ENCODE measurements around the gene MARK2.

Gene MARK2

DNA sequence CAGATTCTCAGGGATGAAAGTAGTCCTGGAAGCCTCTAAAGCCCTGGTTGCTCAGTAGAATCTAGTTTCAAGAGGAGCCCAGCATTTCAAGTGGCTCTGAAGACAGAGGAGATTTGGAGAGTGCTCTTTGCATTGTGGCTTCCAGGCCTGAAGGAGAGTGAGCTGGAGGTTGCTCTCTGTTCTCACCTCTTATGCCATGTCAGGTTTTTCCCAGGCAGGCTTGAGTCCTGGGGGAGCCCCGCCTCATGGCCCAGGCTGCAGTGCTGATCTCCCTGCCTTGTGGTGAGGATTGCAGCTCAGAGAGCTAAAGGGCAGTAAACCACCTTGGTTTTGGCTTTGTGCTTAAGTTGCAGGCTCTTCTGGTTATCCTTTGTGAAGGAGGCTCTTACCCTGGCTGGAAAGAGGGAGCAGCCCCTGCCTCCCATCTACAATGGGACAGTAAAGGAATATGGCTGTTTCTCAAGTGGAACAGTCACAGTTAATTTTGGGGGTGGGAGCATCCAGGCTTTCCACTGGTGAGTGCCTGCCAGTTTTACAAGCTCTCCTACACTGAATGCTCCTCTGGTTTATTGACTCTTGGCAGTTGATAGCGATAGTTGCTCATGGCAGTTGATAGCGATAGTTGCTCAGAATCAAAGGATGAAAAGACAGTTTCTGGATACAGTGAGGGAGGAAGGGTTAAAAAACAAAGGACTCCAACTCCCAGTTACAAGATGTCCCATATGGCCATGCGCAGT is 45.5 kb downstream of the MARK2 start:
- no peak for DNase-seq

DNA sequence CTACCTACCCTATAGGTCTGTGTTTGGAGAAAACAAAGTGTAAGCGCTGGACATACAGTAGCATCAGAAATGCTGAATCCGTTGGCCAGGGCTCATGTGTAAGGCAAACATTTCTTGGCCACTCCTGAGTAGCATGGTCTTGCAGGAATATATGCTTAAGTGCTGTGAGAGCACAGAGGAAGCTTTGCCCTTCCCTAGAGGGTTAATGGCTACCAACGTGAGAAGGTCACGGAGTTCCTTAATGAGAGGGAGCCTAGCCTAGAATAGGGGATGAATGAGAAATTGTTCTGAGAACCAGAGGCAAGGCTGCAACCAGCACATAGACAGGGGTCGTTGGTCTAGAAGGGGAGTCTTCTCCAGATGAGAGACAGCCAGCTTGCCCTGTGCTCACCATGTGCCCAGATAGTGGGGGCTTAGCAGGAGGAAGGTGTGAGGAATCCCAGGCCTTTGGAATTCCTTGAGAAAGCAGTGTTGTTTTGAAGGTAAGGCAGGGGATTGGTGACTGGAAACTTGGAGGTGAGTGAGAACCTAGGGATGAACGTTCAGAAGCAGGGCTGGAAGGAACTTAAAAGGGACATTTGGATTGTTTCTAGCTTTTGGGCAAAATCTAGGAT is 48.6 kb downstream of the MARK2 start:
- DNase-seq = peak; percentile 25

DNA sequence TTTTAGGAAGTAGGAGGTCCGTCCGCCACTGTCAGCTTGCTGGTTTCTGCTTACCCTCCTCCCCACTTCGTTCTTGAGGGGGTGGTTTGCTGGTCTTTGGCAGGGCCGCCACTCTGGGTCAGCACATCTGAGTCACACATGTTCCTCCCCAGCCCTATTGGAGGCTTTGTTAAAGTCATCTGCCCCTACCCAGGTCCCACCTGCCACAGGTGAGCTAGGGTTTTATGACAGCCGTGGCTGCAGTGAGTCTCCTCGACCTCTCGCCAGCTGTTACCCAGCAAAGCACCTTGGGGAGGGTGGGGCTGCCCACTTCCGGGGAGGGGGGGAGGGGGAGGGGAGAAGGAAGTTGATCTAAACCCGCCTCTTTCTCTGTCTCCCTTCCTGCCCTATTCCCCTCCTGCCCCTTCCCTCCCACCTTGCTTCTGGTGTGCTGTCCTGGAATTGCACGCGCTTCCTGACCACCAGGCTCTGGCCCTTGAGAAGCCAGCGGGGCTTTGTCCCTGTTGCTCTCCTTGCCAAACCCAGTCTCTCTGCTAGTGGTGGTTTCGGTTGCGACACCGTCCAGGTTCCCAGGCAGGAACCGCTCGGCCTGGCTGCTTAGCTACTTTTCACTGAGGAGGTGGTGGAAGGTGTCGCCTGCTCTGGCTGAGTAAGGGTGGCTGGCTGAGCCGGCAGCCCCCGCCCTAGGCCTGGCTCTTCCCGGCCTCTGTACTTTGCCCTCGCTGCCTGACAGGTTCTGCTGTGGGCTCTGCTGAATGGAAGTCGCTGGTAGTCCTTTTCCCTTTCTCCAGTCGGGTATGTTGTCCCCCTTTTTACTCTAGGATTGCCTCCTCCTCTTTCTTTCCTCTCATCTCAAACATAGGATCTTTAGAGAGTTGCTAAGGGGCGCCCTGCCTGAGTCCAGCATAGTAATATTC is 49.5 kb downstream of the MARK2 start:
- peak; percentile 93 for DNase-seq

DNA sequence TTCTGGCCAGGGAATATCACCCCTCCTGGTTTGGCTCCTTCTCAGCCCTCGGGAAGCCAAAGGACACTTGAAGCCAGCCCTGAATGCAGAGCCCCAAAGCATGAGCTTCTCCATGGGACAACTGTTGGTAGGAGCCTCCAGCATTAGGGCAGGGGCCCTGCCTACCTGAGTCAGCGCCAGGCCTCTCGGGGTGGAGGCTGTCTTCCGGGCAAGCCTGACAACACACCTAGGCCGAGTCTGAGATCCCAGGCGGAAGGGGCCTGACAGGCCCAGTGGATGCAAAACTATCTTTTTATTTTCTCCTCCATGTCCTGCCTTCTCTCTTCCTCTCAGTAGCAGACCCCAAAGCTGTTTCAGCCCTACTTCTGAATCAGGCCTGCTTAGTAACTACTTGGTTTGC is 50.4 kb downstream of the MARK2 start:
- DNase-seq = no peak

DNA sequence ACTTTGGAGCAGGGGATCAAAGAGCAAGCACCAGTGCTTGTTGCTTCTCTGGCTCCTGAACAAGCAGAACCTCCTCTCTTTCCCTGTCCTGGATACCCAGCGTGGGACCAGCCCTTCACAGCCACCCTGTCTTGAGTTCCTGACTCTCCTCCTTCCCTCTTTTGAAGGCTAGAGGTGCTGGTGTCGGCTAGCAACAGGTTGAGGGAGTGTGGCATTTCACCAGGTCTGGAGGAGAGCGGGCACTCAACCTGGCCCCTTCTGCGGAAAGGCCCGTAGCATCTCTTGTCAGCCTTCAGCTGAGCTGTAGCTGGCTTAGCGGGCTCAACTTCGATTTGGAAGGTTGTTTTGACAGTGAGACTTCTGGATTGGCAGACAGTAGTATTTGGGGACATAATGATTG is 51.5 kb downstream of the MARK2 start:
- DNase-seq = no peak

DNA sequence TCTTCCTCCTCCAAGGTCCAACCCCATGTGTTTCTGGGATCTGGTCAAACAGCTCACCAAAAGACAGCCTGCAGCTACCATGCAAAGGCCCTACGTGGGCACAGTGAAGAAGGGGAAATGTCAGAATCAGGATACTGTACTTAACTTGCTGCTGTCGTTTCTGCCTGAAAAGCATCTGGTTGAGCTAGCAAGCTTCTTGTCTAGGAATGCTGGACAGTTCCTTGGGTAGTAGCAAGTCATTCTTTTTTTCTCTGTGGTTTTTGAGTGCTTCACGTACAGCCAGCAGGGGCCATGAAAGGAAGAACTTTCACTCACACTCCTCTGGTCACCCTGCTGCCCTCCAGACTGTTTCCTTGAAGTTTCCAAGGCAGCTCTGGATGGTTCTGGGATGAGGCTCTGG is 53.3 kb downstream of the MARK2 start:
- DNase-seq = no peak

DNA sequence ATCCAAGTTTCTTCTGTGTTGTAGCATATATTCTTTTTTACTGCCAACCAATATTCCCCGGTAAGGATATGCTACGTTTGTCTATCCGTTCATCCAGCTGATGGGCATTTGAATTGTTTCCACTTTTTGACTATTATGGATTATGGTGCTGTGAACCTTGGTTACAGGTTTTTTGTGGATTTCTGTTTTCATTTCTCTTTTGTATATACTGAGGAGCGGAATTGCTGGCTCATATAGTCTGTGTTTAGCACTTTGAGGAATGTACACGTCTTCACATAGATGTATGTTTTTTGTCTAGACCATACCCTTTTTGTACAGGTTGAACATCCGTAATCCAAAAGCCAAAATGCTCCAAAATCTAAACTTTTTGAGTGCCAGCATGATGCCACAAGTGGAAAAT is 54.4 kb downstream of the MARK2 start:
- DNase-seq = no peak

DNA sequence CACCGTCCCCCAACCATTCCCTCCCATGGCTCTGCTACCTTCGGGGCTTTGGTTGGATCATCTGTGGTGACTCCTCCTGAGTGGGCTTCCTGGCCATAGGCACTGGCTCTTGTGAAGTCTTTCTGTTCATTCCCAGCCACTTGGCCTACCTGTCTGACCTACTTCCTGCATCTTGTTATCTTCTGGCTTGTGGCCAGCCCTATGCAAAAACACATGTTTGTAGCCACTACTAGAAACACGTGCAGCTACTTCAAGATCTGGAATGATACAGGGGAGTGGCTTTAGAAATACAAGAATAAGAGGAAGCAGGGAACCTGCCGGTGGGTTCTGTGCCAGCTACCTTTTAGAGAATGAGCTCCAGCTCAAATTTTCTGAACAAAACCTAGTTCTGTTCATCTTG is 57.2 kb downstream of the MARK2 start:
- DNase-seq = peak; percentile 42

DNA sequence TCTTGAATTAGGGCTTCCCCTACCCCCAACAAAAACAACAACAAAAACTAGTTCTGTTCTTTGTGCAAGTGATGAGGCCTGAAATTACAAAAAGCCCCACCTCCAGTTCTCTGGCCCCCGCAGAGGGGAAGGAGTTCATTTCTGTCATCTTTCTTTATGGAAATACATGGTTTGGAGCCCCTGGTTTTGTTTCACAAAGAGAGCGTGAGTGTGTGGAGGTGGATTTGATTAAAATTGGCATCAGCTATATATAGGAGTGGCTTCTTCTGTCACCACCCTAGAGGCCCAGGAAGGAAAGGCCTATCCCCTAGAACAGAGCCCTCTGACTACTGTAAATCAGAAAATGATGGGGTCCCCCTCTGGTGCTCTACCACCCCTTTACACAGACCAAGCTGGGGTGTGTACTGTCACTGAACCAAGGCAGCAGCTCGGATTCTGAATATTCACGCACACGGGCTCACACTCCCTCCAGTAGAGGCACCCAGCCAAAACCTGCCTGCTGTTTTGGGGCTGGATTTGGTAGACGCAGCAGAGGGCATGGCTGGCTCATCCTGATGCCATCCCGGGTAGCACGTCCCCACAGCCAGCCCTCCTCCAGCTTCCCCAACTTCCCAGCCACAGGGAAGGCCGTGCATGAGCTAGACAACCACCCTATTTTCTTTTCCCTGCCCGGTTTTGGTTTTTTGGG is 58.7 kb downstream of the MARK2 start:
- DNase-seq = no peak

DNA sequence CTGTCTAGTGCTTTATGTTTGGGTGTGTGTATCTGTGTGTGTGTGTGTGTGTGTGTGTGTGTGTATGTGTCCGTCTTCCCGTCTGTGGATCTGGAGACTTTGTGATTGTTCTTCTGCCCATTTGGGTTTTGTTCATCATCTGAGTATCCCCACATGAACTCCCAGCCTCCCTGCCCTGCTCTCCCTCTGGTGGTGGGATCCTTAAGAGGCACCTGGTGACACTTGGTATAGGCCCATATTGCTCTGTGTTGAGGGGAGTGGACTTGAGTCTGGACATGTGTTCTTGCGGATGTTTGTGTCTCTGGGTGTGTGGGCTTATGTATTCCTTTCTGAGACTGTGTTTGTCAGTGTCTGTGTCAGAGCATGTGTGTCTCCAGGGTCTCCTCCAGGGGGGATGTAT is 62.8 kb downstream of the MARK2 start:
- peak; percentile 43 for DNase-seq

DNA sequence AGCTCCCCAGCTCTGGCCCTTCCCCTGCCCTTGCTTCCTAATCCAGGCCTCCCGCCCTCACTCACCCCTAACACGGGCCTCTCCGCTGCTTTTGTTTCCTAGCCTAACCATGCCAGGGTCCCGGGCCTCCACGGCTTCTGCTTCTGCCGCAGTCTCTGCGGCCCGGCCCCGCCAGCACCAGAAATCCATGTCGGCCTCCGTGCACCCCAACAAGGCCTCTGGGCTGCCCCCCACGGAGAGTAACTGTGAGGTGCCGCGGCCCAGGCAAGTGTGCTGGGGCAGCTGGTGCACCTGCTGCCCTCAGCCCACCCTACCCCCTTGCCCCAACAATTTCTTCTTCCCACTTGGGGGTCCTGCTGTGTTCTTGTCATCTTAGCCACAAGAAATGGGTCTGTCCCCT is 65.0 kb downstream of the MARK2 start:
- no peak for DNase-seq

DNA sequence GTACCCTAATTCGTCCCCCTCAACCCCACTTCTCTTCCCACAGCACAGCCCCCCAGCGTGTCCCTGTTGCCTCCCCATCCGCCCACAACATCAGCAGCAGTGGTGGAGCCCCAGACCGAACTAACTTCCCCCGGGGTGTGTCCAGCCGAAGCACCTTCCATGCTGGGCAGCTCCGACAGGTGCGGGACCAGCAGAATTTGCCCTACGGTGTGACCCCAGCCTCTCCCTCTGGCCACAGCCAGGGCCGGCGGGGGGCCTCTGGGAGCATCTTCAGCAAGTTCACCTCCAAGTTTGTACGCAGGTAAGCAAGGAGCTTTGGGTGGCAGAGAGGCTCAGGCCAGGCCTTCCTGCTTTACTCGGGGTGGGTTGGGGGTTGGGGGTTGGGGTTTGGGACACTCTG is 65.8 kb downstream of the MARK2 start:
- no peak for DNase-seq

DNA sequence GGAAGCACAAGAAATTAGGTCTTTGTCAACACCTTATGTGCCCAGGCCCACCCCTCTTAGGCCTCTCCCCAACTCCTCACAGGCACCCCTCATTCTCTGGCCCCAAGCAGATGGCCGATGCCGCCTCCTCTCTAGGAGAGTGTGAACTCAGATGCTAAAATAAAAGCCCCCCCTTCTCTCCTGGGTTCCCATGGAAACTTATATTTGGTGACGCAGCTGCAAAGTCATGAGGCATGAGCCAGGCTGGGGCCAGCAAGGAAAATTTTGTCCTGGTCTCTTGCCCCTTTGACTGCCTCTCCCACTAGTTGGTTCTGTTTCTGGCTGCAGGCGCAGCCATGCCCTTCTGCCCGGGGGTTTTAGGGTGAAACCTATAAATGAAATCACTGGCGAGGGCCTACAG is 66.3 kb downstream of the MARK2 start:
- DNase-seq = no peak

DNA sequence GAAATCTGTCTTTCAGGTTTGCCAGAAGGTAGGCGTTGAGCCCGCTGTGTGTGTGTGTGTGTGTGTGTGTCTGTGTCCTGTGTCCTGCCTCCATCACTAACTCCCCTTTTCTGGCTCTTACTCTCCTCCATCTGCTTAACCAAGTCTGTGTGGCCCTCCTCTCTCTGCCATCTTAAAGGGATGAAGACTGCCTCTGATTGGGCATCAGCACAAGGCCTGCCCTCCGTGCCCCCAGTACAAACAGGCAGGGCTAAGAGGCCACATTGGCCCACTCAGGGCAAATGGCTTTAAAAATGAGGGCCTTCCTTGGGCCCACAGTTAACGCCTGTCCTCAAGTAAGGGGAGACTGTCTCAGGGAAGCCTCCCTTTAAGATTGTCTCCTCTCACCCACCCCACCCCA is 67.2 kb downstream of the MARK2 start:
- no peak for DNase-seq

DNA sequence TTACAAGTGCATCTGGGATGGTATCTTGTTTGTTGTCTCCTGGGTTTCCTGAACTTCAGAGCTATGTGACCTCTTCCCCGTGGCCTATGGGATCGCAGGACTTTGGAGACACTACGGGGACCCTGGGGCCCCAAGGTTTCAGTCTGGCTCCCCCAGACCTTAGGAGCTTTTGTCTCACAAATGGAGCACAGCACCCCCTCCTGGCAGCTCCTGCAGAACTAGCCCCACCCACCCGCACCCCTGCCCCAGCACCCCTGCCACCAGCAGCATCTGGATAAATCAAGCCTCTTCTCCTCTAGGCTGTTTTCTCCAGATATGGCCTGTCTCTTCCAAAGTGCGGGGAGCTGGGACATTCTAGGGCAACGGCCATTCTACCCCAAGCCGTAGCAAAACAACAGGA is 67.7 kb downstream of the MARK2 start:
- DNase-seq = peak; percentile 40

DNA sequence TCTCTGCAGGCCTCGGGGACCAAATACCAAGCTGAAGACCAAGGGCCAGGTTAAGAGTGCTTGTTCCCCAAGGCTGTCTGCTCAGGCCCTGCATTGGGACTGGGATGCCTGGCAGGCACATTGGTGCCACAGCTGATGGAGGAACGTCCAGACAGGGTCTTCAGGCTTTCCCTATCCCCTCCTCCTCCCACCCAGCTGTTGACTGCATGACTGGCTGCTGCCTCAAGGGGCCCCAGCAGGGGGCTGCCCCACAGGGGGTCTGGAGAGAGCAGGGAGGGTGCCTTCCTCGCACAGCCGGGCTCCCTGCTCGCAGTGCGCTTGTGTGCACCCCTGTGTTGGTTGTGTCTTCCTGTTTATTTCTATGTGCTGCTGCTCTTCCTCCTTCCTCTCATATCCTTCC is 68.2 kb downstream of the MARK2 start:
- DNase-seq = no peak

DNA sequence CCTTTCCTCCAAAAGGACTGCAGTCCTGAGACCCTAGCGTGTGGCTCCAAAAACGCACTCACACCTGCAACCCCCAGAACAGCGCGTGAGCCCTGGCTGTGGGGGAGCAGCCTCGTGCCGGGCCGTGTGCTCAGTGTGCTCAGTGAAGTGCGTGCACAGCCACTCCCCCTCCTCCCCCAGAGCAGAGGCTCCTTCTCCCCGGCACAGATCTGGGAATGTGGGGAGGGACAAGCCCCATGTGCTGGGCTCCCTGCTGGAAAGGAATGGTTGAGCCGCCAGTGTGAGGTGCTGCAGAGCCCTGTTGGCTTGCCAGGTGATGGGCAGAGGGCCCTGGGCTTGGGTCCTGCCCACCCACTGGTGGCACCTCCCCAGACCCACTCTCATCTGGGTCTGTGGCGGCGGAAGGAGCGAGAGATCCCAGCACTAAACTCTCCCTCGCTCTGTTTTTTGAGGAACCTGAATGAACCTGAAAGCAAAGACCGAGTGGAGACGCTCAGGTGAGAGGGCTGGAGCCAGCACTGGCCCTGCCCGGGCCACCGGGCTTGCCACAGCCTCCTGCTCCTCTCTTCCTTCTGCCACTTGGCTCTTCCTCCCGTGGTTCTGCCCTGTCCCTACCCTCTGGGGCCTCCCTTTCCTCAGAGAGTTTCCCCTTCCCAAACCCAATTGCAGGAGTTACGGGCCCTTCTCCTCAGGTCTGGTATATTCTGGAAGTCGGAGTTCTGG is 69.1 kb downstream of the MARK2 start:
- no peak for DNase-seq

DNA sequence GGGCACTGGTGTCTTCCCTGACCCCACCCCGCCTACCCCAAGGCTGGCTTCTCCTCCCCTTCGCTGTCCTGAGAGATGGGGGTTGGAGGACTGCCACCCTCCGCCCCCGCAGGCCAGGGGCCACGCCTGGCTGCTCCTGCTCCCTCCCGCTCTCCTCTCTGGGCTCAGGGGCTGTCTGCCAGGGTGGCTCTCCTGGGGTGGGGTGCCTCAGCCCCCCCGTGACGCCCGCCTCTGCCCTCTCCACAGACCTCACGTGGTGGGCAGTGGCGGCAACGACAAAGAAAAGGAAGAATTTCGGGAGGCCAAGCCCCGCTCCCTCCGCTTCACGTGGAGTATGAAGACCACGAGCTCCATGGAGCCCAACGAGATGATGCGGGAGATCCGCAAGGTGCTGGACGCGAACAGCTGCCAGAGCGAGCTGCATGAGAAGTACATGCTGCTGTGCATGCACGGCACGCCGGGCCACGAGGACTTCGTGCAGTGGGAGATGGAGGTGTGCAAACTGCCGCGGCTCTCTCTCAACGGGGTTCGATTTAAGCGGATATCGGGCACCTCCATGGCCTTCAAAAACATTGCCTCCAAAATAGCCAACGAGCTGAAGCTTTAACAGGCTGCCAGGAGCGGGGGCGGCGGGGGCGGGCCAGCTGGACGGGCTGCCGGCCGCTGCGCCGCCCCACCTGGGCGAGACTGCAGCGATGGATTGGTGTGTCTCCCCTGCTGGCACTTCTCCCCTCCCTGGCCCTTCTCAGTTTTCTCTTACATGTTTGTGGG is 69.9 kb downstream of the MARK2 start:
- DNase-seq = no peak

DNA sequence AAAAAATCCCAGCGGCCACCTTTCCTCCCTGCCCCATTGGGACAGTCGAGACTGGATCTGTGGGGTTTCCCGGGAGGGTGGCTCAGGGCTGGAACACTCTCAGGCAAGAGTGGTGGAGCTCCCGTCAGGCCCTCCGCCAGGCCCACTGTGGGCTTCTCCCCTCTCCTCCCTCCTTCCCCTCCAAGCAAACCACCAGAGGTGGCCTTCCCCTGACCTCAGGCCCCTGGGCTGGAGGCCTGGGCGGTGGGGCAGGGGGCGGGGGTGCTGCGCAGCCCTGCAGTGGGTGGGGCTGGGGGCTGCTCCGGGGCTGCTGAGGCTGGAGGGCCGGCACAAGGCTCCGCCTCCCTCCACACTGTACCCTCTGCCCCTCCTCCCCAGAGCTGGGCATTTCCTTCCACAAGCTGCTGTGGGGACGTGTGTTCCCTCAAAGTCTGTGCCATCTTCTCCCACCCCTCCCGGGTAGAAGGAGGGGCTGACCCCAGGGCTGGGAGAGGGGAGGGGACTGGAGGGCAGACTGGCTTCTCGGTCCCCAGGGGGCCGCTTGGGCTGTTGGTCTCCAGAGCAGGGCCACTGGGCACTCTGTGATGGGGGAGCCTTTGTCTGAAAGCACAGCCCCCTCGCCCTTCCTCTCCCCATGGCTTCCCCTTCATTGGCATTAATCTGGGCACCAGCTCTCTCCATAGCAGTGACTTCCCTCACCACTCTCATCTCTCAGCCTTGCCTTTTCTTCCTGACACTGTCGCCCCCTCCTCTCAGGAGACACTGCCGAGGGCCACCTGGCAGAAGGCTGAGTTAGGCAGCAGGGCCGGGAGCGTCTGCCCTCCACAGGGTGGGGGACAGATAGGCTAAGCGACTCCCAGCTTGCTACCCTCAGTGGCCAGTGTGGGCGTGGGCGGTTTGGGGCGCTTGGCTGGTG is 70.9 kb downstream of the MARK2 start:
- DNase-seq = no peak

DNA sequence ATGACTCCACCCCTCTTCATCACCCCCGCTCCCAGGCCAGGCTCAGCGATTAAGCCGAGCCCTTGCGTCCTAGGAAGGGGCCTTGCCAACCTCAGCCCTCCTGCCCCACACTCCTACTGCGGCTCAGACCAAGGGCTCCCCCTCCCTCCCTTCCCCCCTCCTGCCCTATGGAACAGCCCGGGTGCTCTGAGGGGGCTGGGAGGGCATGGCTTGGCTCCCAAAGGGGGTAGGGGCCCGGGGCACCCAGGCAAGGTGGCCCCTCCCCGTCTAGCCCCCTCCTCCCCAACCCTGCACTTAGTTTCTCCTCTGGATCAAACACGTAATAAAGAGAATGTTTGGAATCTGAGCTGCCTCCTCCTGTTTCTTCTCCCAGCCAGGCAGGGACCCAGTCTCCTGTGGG is 71.8 kb downstream of the MARK2 start:
- no peak for DNase-seq

DNA sequence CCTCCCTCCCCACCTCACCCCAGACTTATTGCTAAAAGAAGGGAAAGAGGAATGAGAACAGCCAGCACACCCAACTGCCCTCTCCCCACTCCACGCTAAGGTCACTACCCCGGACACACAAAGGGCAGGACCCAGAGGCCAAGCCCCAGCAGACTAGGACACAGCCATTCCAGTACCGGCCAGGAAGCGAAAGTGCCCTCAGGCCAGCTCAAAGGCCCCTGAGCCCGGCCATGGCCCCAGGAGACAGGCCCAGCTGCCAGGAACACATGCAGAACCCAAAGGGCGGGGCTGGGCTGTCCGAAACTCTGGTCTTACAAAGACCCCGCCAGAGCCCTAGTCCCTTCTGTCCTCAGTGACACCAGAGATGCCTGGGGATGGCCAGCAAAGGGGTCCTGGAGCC is 72.5 kb downstream of the MARK2 start:
- DNase-seq = no peak
